IMR-90 (cell line): ENCODE measurements around the gene DYNC2H1. TPM values are rescaled to one million over a fixed set of nuclear protein-coding genes. Genes with fewer than 3 reads are reported as not detected.

Source experiments
- ATAC-seq: fragments of 200-7000 bp; cut with Tn5 transposase; 2 replicates; pipeline ENCODE4 v1.9.1; 2020; ENCODE audit warnings: low read depth, mild to moderate bottlenecking, moderate library complexity
- BruUV-seq: library from RNA; stranded (reverse); fragments of 400-500 nt; replicated peaks from 2 replicates; lab custom pipeline; 2021; lab: Mats Ljungman, UMichigan
- CTCF ChIA-PET: fragments of 300-600 bp; formaldehyde crosslinking; extraction: SDS; loops from one replicate; lab custom pipeline; 2021; ENCODE audit warnings: antibody characterized with exemption; lab: Yijun Ruan, JAX
- POLR2A ChIA-PET: fragments of 300-600 bp; sonication (Branson Sonifier 250); formaldehyde crosslinking; loops from one replicate; lab custom pipeline; 2022; ENCODE audit warnings: antibody characterized with exemption; ENCODE audit not compliant: unreplicated experiment; lab: Charles Lee
- DNase-seq: peaks from one replicate; pipeline ENCODE4 v3.0.0; 2013
- H2AFZ ChIP-seq: replicated peaks from 2 replicates; pipeline ENCODE3; 2013; ENCODE audit warnings: low read length, mild to moderate bottlenecking; ENCODE audit not compliant: poor library complexity
- H2AK5ac ChIP-seq: 2 replicates; pipeline ENCODE4 v1.6.1; 2013; ENCODE audit warnings: low read depth, low read length, inconsistent platforms
- H2AK9ac ChIP-seq: replicated peaks from 2 replicates; pipeline ENCODE3; 2013; ENCODE audit warnings: mild to moderate bottlenecking, low read depth, low read length, moderate library complexity; ENCODE audit not compliant: poor library complexity
- H2BK120ac ChIP-seq: 2 replicates; pipeline ENCODE4 v1.6.1; 2013; ENCODE audit warnings: low read depth, low read length, inconsistent platforms
- H2BK15ac ChIP-seq: 3 replicates; pipeline ENCODE4 v1.6.1; 2013; ENCODE audit warnings: low read depth, low read length, inconsistent platforms
- H2BK20ac ChIP-seq: 2 replicates; pipeline ENCODE4 v1.6.1; 2013; ENCODE audit warnings: low read depth, mild to moderate bottlenecking, inconsistent platforms, low read length, moderate library complexity
- H2BK5ac ChIP-seq: 2 replicates; pipeline ENCODE4 v1.6.1; 2013; ENCODE audit warnings: mild to moderate bottlenecking, low read depth, low read length, inconsistent platforms; ENCODE audit not compliant: poor library complexity, severe bottlenecking
- H3K14ac ChIP-seq: replicated peaks from 2 replicates; pipeline ENCODE4 v1.6.1; 2013; ENCODE audit warnings: low read depth, low read length, inconsistent platforms
- H3K18ac ChIP-seq: 2 replicates; pipeline ENCODE4 v1.6.1; 2013; ENCODE audit warnings: low read depth, low read length, control low read depth
- H3K23ac ChIP-seq: 2 replicates; pipeline ENCODE4 v1.6.1; 2013; ENCODE audit warnings: low read depth, low read length, inconsistent platforms
- H3K27ac ChIP-seq: 2 replicates; pipeline ENCODE4 v1.5.1; 2013; ENCODE audit warnings: mild to moderate bottlenecking, control low read depth, low read length; ENCODE audit not compliant: insufficient read depth
- H3K27me3 ChIP-seq: 2 replicates; pipeline ENCODE4 v1.6.1; 2013; ENCODE audit warnings: low read length; ENCODE audit not compliant: control insufficient read depth, insufficient read depth
- H3K36me3 ChIP-seq: 2 replicates; pipeline ENCODE4 v1.6.1; 2013; ENCODE audit warnings: low read length, mixed read lengths; ENCODE audit not compliant: control insufficient read depth, insufficient read depth
- H3K4ac ChIP-seq: 2 replicates; pipeline ENCODE4 v1.6.1; 2013; ENCODE audit warnings: low read depth, low read length, inconsistent platforms
- H3K4me1 ChIP-seq: 2 replicates; pipeline ENCODE4 v1.6.1; 2013; ENCODE audit warnings: low read length, mixed read lengths; ENCODE audit not compliant: control insufficient read depth, insufficient read depth
- H3K4me2 ChIP-seq: 2 replicates; pipeline ENCODE4 v1.6.1; 2013; ENCODE audit warnings: low read depth, mild to moderate bottlenecking, control low read depth, low read length, moderate library complexity
- H3K4me3 ChIP-seq: 2 replicates; pipeline ENCODE4 v1.5.1; 2013; ENCODE audit warnings: low read depth, mild to moderate bottlenecking, control low read depth, low read length, moderate library complexity; ENCODE audit not compliant: insufficient read depth
- H3K56ac ChIP-seq: 2 replicates; pipeline ENCODE4 v1.6.1; 2013; ENCODE audit warnings: low read length, inconsistent platforms; ENCODE audit not compliant: insufficient read depth; ENCODE audit errors: extremely low read depth
- H3K79me1 ChIP-seq, 2 experiments: 2 replicates each; pipeline ENCODE4 v1.6.1; 2013; ENCODE audit warnings: low read length in 2 of 2, inconsistent platforms in 1 of 2, low read depth in 1 of 2
- H3K9ac ChIP-seq: 2 replicates; pipeline ENCODE4 v1.6.1; 2013; ENCODE audit warnings: low read depth, low read length, control low read depth
- H3K9me1 ChIP-seq: 2 replicates; pipeline ENCODE4 v1.6.1; 2013; ENCODE audit warnings: low read length, inconsistent platforms; ENCODE audit not compliant: insufficient read depth
- H3K9me3 ChIP-seq: 2 replicates; pipeline ENCODE4 v1.6.1; 2013; ENCODE audit warnings: low read length; ENCODE audit not compliant: control insufficient read depth, insufficient read depth
- H4K20me1 ChIP-seq: 2 replicates; pipeline ENCODE4 v1.6.1; 2013; ENCODE audit warnings: low read length, inconsistent platforms; ENCODE audit not compliant: insufficient read depth
- H4K5ac ChIP-seq: 2 replicates; pipeline ENCODE4 v1.6.1; 2013; ENCODE audit warnings: mild to moderate bottlenecking, low read depth, low read length, control low read depth
- H4K8ac ChIP-seq, 2 experiments: 2 replicates each; pipeline ENCODE4 v1.6.1; 2013; ENCODE audit warnings: low read depth in 2 of 2, low read length in 2 of 2, control low read depth in 1 of 2, inconsistent platforms in 1 of 2
- H4K91ac ChIP-seq: 2 replicates; pipeline ENCODE4 v1.6.1; 2013; ENCODE audit warnings: low read depth, low read length, inconsistent platforms; ENCODE audit not compliant: insufficient read depth
- BHLHE40 ChIP-seq: fragments of 150-350 bp; IDR thresholded peaks from 2 replicates; pipeline ENCODE4 v1.6.1; 2016; ENCODE audit warnings: mild to moderate bottlenecking, low read depth, low read length
- CHD1 ChIP-seq: IDR thresholded peaks from 2 replicates; pipeline ENCODE4 v1.6.1; 2012; ENCODE audit warnings: low read depth, low read length, improper control_type of control experiment
- FOS ChIP-seq: fragments of 150-350 bp; IDR thresholded peaks from 2 replicates; pipeline ENCODE4 v1.6.1; 2016; ENCODE audit warnings: low read depth, low read length
- MAFK ChIP-seq: IDR thresholded peaks from 2 replicates; pipeline ENCODE4 v1.6.1; 2012; ENCODE audit warnings: low read depth, low read length, improper control_type of control experiment
- MAZ ChIP-seq: IDR thresholded peaks from 2 replicates; pipeline ENCODE4 v1.6.1; 2012; ENCODE audit warnings: low read depth, mild to moderate bottlenecking, low read length, improper control_type of control experiment, moderate library complexity, borderline replicate concordance
- MXI1 ChIP-seq: IDR thresholded peaks from 2 replicates; pipeline ENCODE4 v1.6.1; 2012; ENCODE audit warnings: low read depth, mild to moderate bottlenecking, low read length, moderate library complexity, borderline replicate concordance
- NFE2L2 ChIP-seq: fragments of 150-350 bp; IDR thresholded peaks from 2 replicates; pipeline ENCODE4 v1.6.1; 2016; ENCODE audit warnings: low read depth, mild to moderate bottlenecking, low read length
- POLR2A ChIP-seq: IDR thresholded peaks from 2 replicates; pipeline ENCODE4 v1.6.1; 2012; ENCODE audit warnings: mild to moderate bottlenecking, low read depth, low read length
- RAD21 ChIP-seq: IDR thresholded peaks from 2 replicates; pipeline ENCODE4 v1.6.1; 2012; ENCODE audit warnings: low read length, improper control_type of control experiment
- RCOR1 ChIP-seq: IDR thresholded peaks from 2 replicates; pipeline ENCODE4 v1.6.1; 2012; ENCODE audit warnings: mild to moderate bottlenecking, low read length, improper control_type of control experiment; ENCODE audit not compliant: insufficient replicate concordance
- RFX5 ChIP-seq: IDR thresholded peaks from 2 replicates; pipeline ENCODE4 v1.8.0; 2012; ENCODE audit warnings: low read depth, mild to moderate bottlenecking, low read length, moderate library complexity
- SMC3 ChIP-seq: fragments of 150-350 bp; IDR thresholded peaks from 2 replicates; pipeline ENCODE4 v1.6.1; 2016; ENCODE audit warnings: low read depth, mild to moderate bottlenecking, antibody characterized with exemption, low read length, moderate library complexity
- WGBS, 2 experiments: methylation state at CpG; one replicate each; pipeline versions ENCODE4 v1.1.5 to v1.1.7; 2013; ENCODE audit warnings: missing lambda C conversion rate in 2 of 2; ENCODE audit not compliant: insufficient read length in 1 of 2; ENCODE audit errors: extremely low coverage in 2 of 2; 5-methylcytosine and 5-hydroxymethylcytosine counted together
- dilution Hi-C: fragments of 300-500 bp; cut with HindIII; formaldehyde crosslinking; loops from one replicate; pipeline ENCODE4 v1.14.3; 2018; ENCODE audit warnings: low sequenced_read_pairs; ENCODE audit not compliant: unreplicated experiment
- in situ Hi-C: fragments of 300-500 bp; cut with MboI; formaldehyde crosslinking; loops from 3 replicates; pipeline ENCODE4 v1.14.3; 2019; ENCODE audit warnings: low sequenced_read_pairs, inconsistent platforms, mixed read lengths
- intact Hi-C: fragments of 100-400 bp; cut with micrococcal nuclease; formaldehyde crosslinking; loops from 2 replicates; pipeline ENCODE4 v1.10.0; 2022
- polyA plus RNA-seq, 3 experiments: library from polyadenylated mRNA; depleted of rRNA; stranded (reverse); fragments of >200 nt; gene quantifications; 2 replicates each; pipeline ENCODE4 v1.2.3, GENCODE V29; 2012; ENCODE audit warnings: low replicate concordance in 1 of 3
- total RNA-seq: library from RNA; depleted of rRNA; stranded (reverse); fragments of >200 nt; gene quantifications from 2 replicates; pipeline ENCODE4 v1.2.3, GENCODE V29; 2012
- TF ChIP-seq, protein P1 (sequence below): fragments of 150-350 bp; IDR thresholded peaks from 2 replicates; pipeline ENCODE4 v1.6.1; 2017; ENCODE audit warnings: mild to moderate bottlenecking, antibody characterized with exemption, low read length, low read depth
- TF ChIP-seq, protein P2 (sequence below): conservative IDR thresholded peaks from 2 replicates; pipeline ENCODE4 v1.5.1; 2012; ENCODE audit warnings: mild to moderate bottlenecking, low read depth, low read length, improper control_type of control experiment
- TF ChIP-seq, protein P3 (sequence below): fragments of 150-350 bp; IDR thresholded peaks from 2 replicates; pipeline ENCODE4 v1.6.1; 2016; ENCODE audit warnings: low read depth, mild to moderate bottlenecking, low read length, moderate library complexity, borderline replicate concordance

The DYNC2H1 gene
- total and polyA plus RNA-seq, 2 of the 4 experiments (the other 2 are of a cell fraction): 5.7 to 21.0 TPM

DNA sequence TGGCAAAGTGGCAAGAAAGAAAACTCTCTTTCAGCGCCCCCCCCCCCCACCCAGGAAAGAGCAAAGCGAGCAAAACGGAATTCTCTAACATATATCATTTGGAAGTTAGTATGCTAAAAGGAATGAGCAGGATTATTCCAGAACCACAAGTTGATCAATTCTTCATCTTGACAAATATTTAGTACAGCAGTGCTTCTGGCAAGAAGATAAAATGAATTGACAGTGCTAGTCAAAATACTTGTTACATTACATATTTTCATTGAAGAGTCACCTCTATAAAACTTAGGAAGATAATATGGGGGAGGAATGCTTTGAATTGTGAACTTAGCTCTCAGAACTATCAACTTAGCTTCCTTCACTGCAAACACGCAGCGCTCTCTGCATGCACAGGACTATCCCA is 377.4 kb downstream of the DYNC2H1 start:
- no peak overlapping the region for H3K27ac ChIP-seq
- no peak overlapping the region for H3K14ac ChIP-seq
- H4K5ac ChIP-seq: no peak overlapping the region
- no peak overlapping the region for H2AK5ac ChIP-seq
- H3K4me3 ChIP-seq: no peak overlapping the region
- H2BK15ac ChIP-seq: no peak overlapping the region
- peaks cover 4% of the 10 kb centered on the region; the same call in 1 of the 2 replicates for H3K9me3 ChIP-seq
- DNase-seq: peak; percentile 28
- H4K20me1 ChIP-seq: no peaks in the 10 kb centered on the region
- ChIA-PET POLR2A (no interaction called here), CTCF (no interaction called here)
- H2AK9ac ChIP-seq: no peak overlapping the region
- no peak overlapping the region for H3K23ac ChIP-seq
- H3K36me3 ChIP-seq: no peaks in the 10 kb centered on the region
- H3K4ac ChIP-seq: no peak overlapping the region
- H3K9ac ChIP-seq: no peak overlapping the region
- no peak for TF ChIP-seq MAZ
- TF ChIP-seq, protein P1, sequence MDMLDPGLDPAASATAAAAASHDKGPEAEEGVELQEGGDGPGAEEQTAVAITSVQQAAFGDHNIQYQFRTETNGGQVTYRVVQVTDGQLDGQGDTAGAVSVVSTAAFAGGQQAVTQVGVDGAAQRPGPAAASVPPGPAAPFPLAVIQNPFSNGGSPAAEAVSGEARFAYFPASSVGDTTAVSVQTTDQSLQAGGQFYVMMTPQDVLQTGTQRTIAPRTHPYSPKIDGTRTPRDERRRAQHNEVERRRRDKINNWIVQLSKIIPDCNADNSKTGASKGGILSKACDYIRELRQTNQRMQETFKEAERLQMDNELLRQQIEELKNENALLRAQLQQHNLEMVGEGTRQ: no peak
- no peak for TF ChIP-seq SMC3
- TF ChIP-seq POLR2A: no peak
- TF ChIP-seq RFX5: no peak
- TF ChIP-seq MXI1: no peak
- no peak for TF ChIP-seq NFE2L2
- TF ChIP-seq RCOR1: no peak
- TF ChIP-seq FOS: no peak
- TF ChIP-seq CHD1: no peak
- no peak for TF ChIP-seq RAD21
- TF ChIP-seq MAFK: no peak
- TF ChIP-seq, protein P2, sequence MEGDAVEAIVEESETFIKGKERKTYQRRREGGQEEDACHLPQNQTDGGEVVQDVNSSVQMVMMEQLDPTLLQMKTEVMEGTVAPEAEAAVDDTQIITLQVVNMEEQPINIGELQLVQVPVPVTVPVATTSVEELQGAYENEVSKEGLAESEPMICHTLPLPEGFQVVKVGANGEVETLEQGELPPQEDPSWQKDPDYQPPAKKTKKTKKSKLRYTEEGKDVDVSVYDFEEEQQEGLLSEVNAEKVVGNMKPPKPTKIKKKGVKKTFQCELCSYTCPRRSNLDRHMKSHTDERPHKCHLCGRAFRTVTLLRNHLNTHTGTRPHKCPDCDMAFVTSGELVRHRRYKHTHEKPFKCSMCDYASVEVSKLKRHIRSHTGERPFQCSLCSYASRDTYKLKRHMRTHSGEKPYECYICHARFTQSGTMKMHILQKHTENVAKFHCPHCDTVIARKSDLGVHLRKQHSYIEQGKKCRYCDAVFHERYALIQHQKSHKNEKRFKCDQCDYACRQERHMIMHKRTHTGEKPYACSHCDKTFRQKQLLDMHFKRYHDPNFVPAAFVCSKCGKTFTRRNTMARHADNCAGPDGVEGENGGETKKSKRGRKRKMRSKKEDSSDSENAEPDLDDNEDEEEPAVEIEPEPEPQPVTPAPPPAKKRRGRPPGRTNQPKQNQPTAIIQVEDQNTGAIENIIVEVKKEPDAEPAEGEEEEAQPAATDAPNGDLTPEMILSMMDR: no peak
- TF ChIP-seq BHLHE40: no peak
- TF ChIP-seq, protein P3, sequence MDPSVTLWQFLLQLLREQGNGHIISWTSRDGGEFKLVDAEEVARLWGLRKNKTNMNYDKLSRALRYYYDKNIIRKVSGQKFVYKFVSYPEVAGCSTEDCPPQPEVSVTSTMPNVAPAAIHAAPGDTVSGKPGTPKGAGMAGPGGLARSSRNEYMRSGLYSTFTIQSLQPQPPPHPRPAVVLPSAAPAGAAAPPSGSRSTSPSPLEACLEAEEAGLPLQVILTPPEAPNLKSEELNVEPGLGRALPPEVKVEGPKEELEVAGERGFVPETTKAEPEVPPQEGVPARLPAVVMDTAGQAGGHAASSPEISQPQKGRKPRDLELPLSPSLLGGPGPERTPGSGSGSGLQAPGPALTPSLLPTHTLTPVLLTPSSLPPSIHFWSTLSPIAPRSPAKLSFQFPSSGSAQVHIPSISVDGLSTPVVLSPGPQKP: no peak
- H4K91ac ChIP-seq: no peak overlapping the region
- H3K4me2 ChIP-seq: no peak overlapping the region
- no peak overlapping the region for H4K8ac ChIP-seq
- dilution Hi-C loops (no loop called here), in situ Hi-C loops (no loop called here), intact Hi-C loops (no loop called here)
- no peaks in the 10 kb centered on the region for H3K79me1 ChIP-seq
- H3K56ac ChIP-seq: no peak overlapping the region
- H3K4me1 ChIP-seq: no peaks in the 10 kb centered on the region
- no peak overlapping the region for H2BK20ac ChIP-seq
- H2AFZ ChIP-seq: no peak overlapping the region
- no peaks in the 10 kb centered on the region for H3K27me3 ChIP-seq
- no peak for ATAC-seq
- no CpG with 5 or more reads among the region's 5 CpGs for WGBS, 2 experiments
- H3K18ac ChIP-seq: no peak overlapping the region
- no peaks in the 10 kb centered on the region for H3K9me1 ChIP-seq
- H2BK120ac ChIP-seq: no peak overlapping the region
- no TSS peak for BruUV-seq
- no peak overlapping the region for H2BK5ac ChIP-seq
